ENCODE data around the gene KCTD16.

KCTD16 gene

DNA sequence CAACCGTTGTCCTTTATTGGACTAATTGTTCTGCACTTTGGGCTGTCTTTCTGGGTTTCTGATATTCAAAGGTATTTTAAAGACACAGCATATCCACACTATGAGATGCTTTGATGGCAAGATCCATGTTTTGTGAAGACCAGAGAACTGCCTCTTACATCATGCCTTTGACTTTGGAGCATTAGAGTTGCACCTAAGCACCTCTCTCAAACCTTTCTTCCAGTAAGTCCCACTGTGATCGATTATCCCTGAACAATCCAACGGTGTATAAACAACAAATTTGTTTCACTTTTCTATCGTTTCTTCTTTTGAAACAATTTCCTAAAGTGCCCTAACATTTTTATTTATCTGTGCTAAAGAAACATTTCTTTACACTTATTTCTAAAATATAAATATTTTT lies 144.4 kb downstream of the KCTD16 start:
- H3K4me1 ChIP-seq (ENCODE audit: control insufficient read depth, insufficient read depth, low read length): peaks cover 20% of the 10 kb centered on the region
- H3K36me3 ChIP-seq (ENCODE audit: control insufficient read depth, insufficient read depth, low read length): no peaks in the 10 kb centered on the region
- no peak overlapping the region for H3K27ac ChIP-seq (ENCODE audit: low read depth, low read length)
- H3K9me3 ChIP-seq (ENCODE audit: control insufficient read depth, insufficient read depth, low read depth, low read length): no peaks in the 10 kb centered on the region
- H3K4me3 ChIP-seq (ENCODE audit: low read depth, low read length): no peak overlapping the region
- no peak overlapping the region for H3K9ac ChIP-seq (ENCODE audit: low read length)
- no peaks in the 10 kb centered on the region for H3K27me3 ChIP-seq (ENCODE audit: control insufficient read depth, insufficient read depth, low read length)

DNA sequence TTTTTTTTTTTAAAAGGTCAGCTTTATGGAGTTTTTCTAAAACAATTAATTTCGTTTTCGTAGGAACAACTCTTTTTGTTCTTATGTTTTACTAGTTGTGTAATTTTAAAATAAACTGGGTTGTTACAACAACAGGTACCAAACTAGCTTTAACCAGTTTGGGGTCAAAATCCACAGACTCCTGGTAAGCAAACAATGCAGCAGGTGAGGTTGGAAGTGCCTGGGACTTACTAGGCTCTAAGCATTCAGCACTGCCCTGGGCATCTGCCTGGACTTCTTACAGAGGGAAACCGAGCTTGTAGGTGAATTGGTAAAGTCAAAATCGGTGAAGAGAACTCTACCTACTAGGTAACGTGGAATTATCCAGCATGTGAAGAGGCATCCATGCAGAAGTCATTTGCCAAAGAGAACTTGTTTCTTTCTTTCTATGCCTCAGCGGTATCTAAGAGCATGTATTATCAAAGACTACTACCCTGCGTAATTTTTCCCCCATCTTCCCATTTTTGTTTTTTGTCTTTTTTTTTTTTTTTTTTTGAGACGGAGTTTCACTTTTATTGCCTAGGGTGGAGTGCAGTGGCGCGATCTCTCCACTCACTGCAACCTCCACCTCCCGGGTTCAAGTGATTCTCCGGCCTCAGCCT lies 145.4 kb downstream of the KCTD16 start:
- H3K27me3 ChIP-seq (ENCODE audit: control insufficient read depth, insufficient read depth, low read length): no peaks in the 10 kb centered on the region
- no peaks in the 10 kb centered on the region for H3K36me3 ChIP-seq (ENCODE audit: control insufficient read depth, insufficient read depth, low read length)
- no peak overlapping the region for H3K27ac ChIP-seq (ENCODE audit: low read depth, low read length)
- H3K4me3 ChIP-seq (ENCODE audit: low read depth, low read length): no peak overlapping the region
- peaks cover 20% of the 10 kb centered on the region for H3K4me1 ChIP-seq (ENCODE audit: control insufficient read depth, insufficient read depth, low read length)
- no peaks in the 10 kb centered on the region for H3K9me3 ChIP-seq (ENCODE audit: control insufficient read depth, insufficient read depth, low read depth, low read length)
- no peak overlapping the region for H3K9ac ChIP-seq (ENCODE audit: low read length)

GRCh38 chr5:144318011-144318410 lies 147.3 kb downstream of the KCTD16 start:
- H3K27ac ChIP-seq (ENCODE audit: low read depth, low read length): no peak overlapping the region

DNA sequence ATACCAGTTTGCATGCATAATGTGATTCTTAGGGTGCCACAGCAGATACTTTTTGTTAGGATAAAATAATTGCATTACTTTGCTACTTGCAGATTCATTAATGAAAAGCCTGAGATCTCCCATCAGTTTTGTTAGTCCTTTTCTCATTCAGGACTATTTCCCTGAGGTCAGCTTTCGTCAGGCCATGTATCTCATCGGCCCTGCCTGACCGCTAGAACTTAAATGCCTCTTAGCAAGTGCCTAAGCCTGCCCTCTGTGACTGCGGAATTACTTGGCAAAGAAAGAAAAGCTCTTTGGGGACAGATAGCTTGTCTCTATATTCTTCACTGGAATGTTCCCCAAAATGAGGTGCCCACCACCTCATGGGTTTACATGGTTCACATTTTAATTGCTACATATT lies 147.8 kb downstream of the KCTD16 start:
- no peaks in the 10 kb centered on the region for H3K36me3 ChIP-seq (ENCODE audit: control insufficient read depth, insufficient read depth, low read length)
- H3K9ac ChIP-seq (ENCODE audit: low read length): no peak overlapping the region
- no peaks in the 10 kb centered on the region for H3K27me3 ChIP-seq (ENCODE audit: control insufficient read depth, insufficient read depth, low read length)
- H3K27ac ChIP-seq (ENCODE audit: low read depth, low read length): no peak overlapping the region
- H3K4me3 ChIP-seq (ENCODE audit: low read depth, low read length): no peak overlapping the region
- no peaks in the 10 kb centered on the region for H3K9me3 ChIP-seq (ENCODE audit: control insufficient read depth, insufficient read depth, low read depth, low read length)
- H3K4me1 ChIP-seq (ENCODE audit: control insufficient read depth, insufficient read depth, low read length): peaks cover 20% of the 10 kb centered on the region

More at GRCh38 chr5:144318011-144318410, 147.3 kb downstream of the KCTD16 start:
- Histone ChIP-seq H3K4me3 (ENCODE audit: low read depth, low read length) (no peak overlapping the region), H3K9ac (ENCODE audit: low read length) (no peak overlapping the region), H3K4me1 (ENCODE audit: control insufficient read depth, insufficient read depth, low read length) (peaks cover 20% of the 10 kb centered on the region), H3K9me3 (ENCODE audit: control insufficient read depth, insufficient read depth, low read depth, low read length) (no peaks in the 10 kb centered on the region), H3K27me3 (ENCODE audit: control insufficient read depth, insufficient read depth, low read length) (no peaks in the 10 kb centered on the region), H3K36me3 (ENCODE audit: control insufficient read depth, insufficient read depth, low read length) (no peaks in the 10 kb centered on the region)

DNA sequence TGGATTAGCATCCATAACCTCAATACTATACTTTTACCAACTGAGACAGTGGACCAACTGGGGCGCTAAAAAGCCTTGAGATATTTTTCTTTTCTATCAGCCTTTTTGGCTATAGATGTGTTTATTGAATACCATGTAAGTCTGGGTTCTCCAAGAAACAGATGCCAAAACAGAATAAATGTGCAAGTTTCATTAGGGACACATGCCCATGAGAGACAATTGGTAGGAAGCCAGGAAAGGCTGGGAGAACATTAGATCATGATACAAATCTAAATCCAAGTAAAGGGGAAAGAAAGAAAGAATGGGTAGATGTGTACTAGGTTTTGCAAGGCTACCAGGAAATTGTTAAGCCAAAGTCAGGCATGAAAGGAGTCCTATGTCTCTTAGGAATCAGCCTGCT lies 152.5 kb downstream of the KCTD16 start:
- Histone ChIP-seq H3K36me3 (ENCODE audit: control insufficient read depth, insufficient read depth, low read length) (no peaks in the 10 kb centered on the region), H3K9me3 (ENCODE audit: control insufficient read depth, insufficient read depth, low read depth, low read length) (no peaks in the 10 kb centered on the region), H3K27me3 (ENCODE audit: control insufficient read depth, insufficient read depth, low read length) (no peaks in the 10 kb centered on the region), H3K4me1 (ENCODE audit: control insufficient read depth, insufficient read depth, low read length) (peaks cover 9% of the 10 kb centered on the region), H3K9ac (ENCODE audit: low read length) (no peak overlapping the region), H3K27ac (ENCODE audit: low read depth, low read length) (no peak overlapping the region), H3K4me3 (ENCODE audit: low read depth, low read length) (no peak overlapping the region)

DNA sequence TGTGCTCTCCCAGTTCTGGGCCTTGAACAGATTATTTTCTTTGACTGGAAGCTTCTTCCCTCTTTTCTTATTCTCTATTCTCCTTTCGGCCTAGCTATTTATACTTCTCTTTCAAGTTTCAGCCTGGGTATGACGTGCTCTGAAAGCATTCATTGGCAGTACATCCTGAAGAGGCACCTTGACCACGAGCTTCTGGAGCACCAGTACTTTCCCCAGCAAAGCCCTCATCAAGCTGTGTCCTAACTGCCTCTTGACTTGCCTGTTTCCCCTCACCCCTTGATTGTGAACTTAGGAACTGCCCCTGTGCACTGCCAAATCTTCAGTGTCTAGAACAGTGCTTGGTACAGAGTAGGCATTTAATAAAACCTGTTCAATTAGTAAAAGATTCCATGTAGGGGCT lies 154.9 kb downstream of the KCTD16 start:
- Histone ChIP-seq H3K4me3 (ENCODE audit: low read depth, low read length) (no peak overlapping the region), H3K27me3 (ENCODE audit: control insufficient read depth, insufficient read depth, low read length) (no peaks in the 10 kb centered on the region), H3K27ac (ENCODE audit: low read depth, low read length) (no peak overlapping the region), H3K36me3 (ENCODE audit: control insufficient read depth, insufficient read depth, low read length) (no peaks in the 10 kb centered on the region), H3K9ac (ENCODE audit: low read length) (no peak overlapping the region), H3K4me1 (ENCODE audit: control insufficient read depth, insufficient read depth, low read length) (no peaks in the 10 kb centered on the region), H3K9me3 (ENCODE audit: control insufficient read depth, insufficient read depth, low read depth, low read length) (no peaks in the 10 kb centered on the region)

GRCh38 chr5:144328494-144328893 lies 157.8 kb downstream of the KCTD16 start:
- Histone ChIP-seq H3K9ac (ENCODE audit: low read length) (no peak overlapping the region), H3K4me3 (ENCODE audit: low read depth, low read length) (no peak overlapping the region), H3K27ac (ENCODE audit: low read depth, low read length) (no peak overlapping the region), H3K27me3 (ENCODE audit: control insufficient read depth, insufficient read depth, low read length) (no peaks in the 10 kb centered on the region), H3K36me3 (ENCODE audit: control insufficient read depth, insufficient read depth, low read length) (no peaks in the 10 kb centered on the region), H3K4me1 (ENCODE audit: control insufficient read depth, insufficient read depth, low read length) (no peaks in the 10 kb centered on the region), H3K9me3 (ENCODE audit: control insufficient read depth, insufficient read depth, low read depth, low read length) (no peaks in the 10 kb centered on the region)

GRCh38 chr5:144328980-144329379 lies 158.3 kb downstream of the KCTD16 start:
- Histone ChIP-seq H3K27me3 (ENCODE audit: control insufficient read depth, insufficient read depth, low read length) (no peaks in the 10 kb centered on the region), H3K36me3 (ENCODE audit: control insufficient read depth, insufficient read depth, low read length) (no peaks in the 10 kb centered on the region), H3K9me3 (ENCODE audit: control insufficient read depth, insufficient read depth, low read depth, low read length) (no peaks in the 10 kb centered on the region), H3K4me3 (ENCODE audit: low read depth, low read length) (no peak overlapping the region), H3K9ac (ENCODE audit: low read length) (no peak overlapping the region), H3K4me1 (ENCODE audit: control insufficient read depth, insufficient read depth, low read length) (no peaks in the 10 kb centered on the region), H3K27ac (ENCODE audit: low read depth, low read length) (no peak overlapping the region)

GRCh38 chr5:144329681-144330080 lies 159.0 kb downstream of the KCTD16 start:
- no peaks in the 10 kb centered on the region for H3K9me3 ChIP-seq (ENCODE audit: control insufficient read depth, insufficient read depth, low read depth, low read length)
- no peak overlapping the region for H3K27ac ChIP-seq (ENCODE audit: low read depth, low read length)
- no peak overlapping the region for H3K9ac ChIP-seq (ENCODE audit: low read length)
- H3K27me3 ChIP-seq (ENCODE audit: control insufficient read depth, insufficient read depth, low read length): no peaks in the 10 kb centered on the region
- H3K4me1 ChIP-seq (ENCODE audit: control insufficient read depth, insufficient read depth, low read length): no peaks in the 10 kb centered on the region
- H3K4me3 ChIP-seq (ENCODE audit: low read depth, low read length): no peak overlapping the region
- no peaks in the 10 kb centered on the region for H3K36me3 ChIP-seq (ENCODE audit: control insufficient read depth, insufficient read depth, low read length)

GRCh38 chr5:144331361-144331760 lies 160.7 kb downstream of the KCTD16 start:
- Histone ChIP-seq H3K4me3 (ENCODE audit: low read depth, low read length) (no peak overlapping the region), H3K9ac (ENCODE audit: low read length) (no peak overlapping the region), H3K27me3 (ENCODE audit: control insufficient read depth, insufficient read depth, low read length) (no peaks in the 10 kb centered on the region), H3K36me3 (ENCODE audit: control insufficient read depth, insufficient read depth, low read length) (no peaks in the 10 kb centered on the region), H3K4me1 (ENCODE audit: control insufficient read depth, insufficient read depth, low read length) (no peaks in the 10 kb centered on the region), H3K27ac (ENCODE audit: low read depth, low read length) (no peak overlapping the region), H3K9me3 (ENCODE audit: control insufficient read depth, insufficient read depth, low read depth, low read length) (no peaks in the 10 kb centered on the region)

DNA sequence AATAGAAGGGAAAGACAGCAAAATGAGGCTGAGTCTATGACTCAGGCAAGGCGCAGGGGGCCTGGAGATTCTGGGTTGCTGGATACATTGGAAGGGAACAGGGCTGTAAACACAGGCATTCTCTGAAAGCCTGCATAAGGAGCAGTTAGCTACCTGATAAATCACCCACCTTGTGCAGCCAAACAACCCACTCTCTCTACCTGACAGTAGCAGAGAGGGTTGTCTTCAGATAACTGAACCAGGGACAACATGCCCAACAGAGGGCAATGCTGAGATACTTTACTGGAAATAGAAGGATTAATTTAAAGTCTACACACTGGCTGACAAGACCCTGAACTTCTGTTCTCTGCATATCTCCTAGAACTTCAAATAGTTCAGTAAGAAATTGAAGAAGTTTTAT lies 161.6 kb downstream of the KCTD16 start:
- H3K36me3 ChIP-seq (ENCODE audit: control insufficient read depth, insufficient read depth, low read length): no peaks in the 10 kb centered on the region
- no peaks in the 10 kb centered on the region for H3K4me1 ChIP-seq (ENCODE audit: control insufficient read depth, insufficient read depth, low read length)
- H3K4me3 ChIP-seq (ENCODE audit: low read depth, low read length): no peak overlapping the region
- H3K27me3 ChIP-seq (ENCODE audit: control insufficient read depth, insufficient read depth, low read length): no peaks in the 10 kb centered on the region
- no peak overlapping the region for H3K9ac ChIP-seq (ENCODE audit: low read length)
- no peaks in the 10 kb centered on the region for H3K9me3 ChIP-seq (ENCODE audit: control insufficient read depth, insufficient read depth, low read depth, low read length)
- no peak overlapping the region for H3K27ac ChIP-seq (ENCODE audit: low read depth, low read length)
